Calu3 (cell line): ENCODE results near the gene XRCC3. TPM values are rescaled to one million over a fixed set of nuclear protein-coding genes. Genes with fewer than 3 reads are reported as not detected.

ENCODE experiments used
- BruUV-seq: library from RNA; stranded (reverse); fragments of 400-500 nt; replicated peaks from 2 replicates; lab custom pipeline; 2021; lab: Mats Ljungman, UMichigan
- CTCF ChIA-PET: fragments of 300-600 bp; sonication (Branson Sonifier 250); formaldehyde crosslinking; loops from one replicate; lab custom pipeline; 2022; ENCODE audit warnings: antibody characterized with exemption; lab: Charles Lee
- DNase-seq: peaks from one replicate; pipeline ENCODE4 v3.0.0; 2022
- H3K27ac Mint-ChIP-seq: one replicate; pipeline ENCODE4 v1.8.0; 2022; ENCODE audit warnings: mixed read lengths; ENCODE audit not compliant: unreplicated experiment
- H3K27me3 Mint-ChIP-seq: one replicate; pipeline ENCODE4 v1.8.0; 2022; ENCODE audit warnings: mixed read lengths; ENCODE audit not compliant: unreplicated experiment
- H3K36me3 Mint-ChIP-seq: one replicate; pipeline ENCODE4 v1.8.0; 2022; ENCODE audit warnings: mild to moderate bottlenecking, moderate library complexity, mixed read lengths; ENCODE audit not compliant: insufficient read depth, unreplicated experiment
- H3K4me1 Mint-ChIP-seq: one replicate; pipeline ENCODE4 v1.8.0; 2022; ENCODE audit warnings: mild to moderate bottlenecking, low read depth, mixed read lengths; ENCODE audit not compliant: unreplicated experiment
- H3K4me3 Mint-ChIP-seq: one replicate; pipeline ENCODE4 v1.8.0; 2022; ENCODE audit warnings: mild to moderate bottlenecking, low read depth, moderate library complexity, mixed read lengths; ENCODE audit not compliant: unreplicated experiment
- H3K9me3 Mint-ChIP-seq: one replicate; pipeline ENCODE4 v1.8.0; 2022; ENCODE audit warnings: low read depth, mixed read lengths; ENCODE audit not compliant: unreplicated experiment
- intact Hi-C: fragments of 100-400 bp; cut with micrococcal nuclease; formaldehyde crosslinking; loops from one replicate; pipeline ENCODE4 v1.10.0; 2022; ENCODE audit not compliant: unreplicated experiment
- total RNA-seq: library from RNA; stranded (reverse); gene quantifications from 2 replicates; pipeline ENCODE4 v1.2.3, GENCODE V29; 2022
- TF ChIP-seq, protein P1 (sequence below): fragments of 200-600 bp; IDR thresholded peaks from one replicate; pipeline ENCODE4 v1.8.0; 2022; ENCODE audit warnings: antibody characterized with exemption; ENCODE audit not compliant: unreplicated experiment

The XRCC3 gene
- total RNA-seq, 1 experiment from 2014 or later: 48.6 TPM

GRCh38 chr14:103735439-103735814, 20.2 kb upstream of the XRCC3 start:
- TF ChIP-seq, protein P1, sequence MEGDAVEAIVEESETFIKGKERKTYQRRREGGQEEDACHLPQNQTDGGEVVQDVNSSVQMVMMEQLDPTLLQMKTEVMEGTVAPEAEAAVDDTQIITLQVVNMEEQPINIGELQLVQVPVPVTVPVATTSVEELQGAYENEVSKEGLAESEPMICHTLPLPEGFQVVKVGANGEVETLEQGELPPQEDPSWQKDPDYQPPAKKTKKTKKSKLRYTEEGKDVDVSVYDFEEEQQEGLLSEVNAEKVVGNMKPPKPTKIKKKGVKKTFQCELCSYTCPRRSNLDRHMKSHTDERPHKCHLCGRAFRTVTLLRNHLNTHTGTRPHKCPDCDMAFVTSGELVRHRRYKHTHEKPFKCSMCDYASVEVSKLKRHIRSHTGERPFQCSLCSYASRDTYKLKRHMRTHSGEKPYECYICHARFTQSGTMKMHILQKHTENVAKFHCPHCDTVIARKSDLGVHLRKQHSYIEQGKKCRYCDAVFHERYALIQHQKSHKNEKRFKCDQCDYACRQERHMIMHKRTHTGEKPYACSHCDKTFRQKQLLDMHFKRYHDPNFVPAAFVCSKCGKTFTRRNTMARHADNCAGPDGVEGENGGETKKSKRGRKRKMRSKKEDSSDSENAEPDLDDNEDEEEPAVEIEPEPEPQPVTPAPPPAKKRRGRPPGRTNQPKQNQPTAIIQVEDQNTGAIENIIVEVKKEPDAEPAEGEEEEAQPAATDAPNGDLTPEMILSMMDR: no peak
- no TSS peak for BruUV-seq
- no peak overlapping the region for H3K27ac Mint-ChIP-seq
- intact Hi-C loops: no loop called here
- peaks cover 39% of the 10 kb centered on the region for H3K36me3 Mint-ChIP-seq
- H3K9me3 Mint-ChIP-seq: no peaks in the 10 kb centered on the region
- no peaks in the 10 kb centered on the region for H3K27me3 Mint-ChIP-seq
- CTCF ChIA-PET: no interaction called here
- H3K4me1 Mint-ChIP-seq: no peaks in the 10 kb centered on the region
- H3K4me3 Mint-ChIP-seq: no peak overlapping the region
- DNase-seq: no peak

GRCh38 chr14:103735022-103735421, 19.8 kb upstream of the XRCC3 start:
- TF ChIP-seq, protein P1: no peak
- no peaks in the 10 kb centered on the region for H3K9me3 Mint-ChIP-seq
- no TSS peak for BruUV-seq
- peaks cover 43% of the 10 kb centered on the region for H3K36me3 Mint-ChIP-seq
- no peaks in the 10 kb centered on the region for H3K27me3 Mint-ChIP-seq
- no peak for DNase-seq
- CTCF ChIA-PET: no interaction called here
- no peaks in the 10 kb centered on the region for H3K4me1 Mint-ChIP-seq
- intact Hi-C loops: no loop called here
- H3K27ac Mint-ChIP-seq: no peak overlapping the region
- no peak overlapping the region for H3K4me3 Mint-ChIP-seq

DNA sequence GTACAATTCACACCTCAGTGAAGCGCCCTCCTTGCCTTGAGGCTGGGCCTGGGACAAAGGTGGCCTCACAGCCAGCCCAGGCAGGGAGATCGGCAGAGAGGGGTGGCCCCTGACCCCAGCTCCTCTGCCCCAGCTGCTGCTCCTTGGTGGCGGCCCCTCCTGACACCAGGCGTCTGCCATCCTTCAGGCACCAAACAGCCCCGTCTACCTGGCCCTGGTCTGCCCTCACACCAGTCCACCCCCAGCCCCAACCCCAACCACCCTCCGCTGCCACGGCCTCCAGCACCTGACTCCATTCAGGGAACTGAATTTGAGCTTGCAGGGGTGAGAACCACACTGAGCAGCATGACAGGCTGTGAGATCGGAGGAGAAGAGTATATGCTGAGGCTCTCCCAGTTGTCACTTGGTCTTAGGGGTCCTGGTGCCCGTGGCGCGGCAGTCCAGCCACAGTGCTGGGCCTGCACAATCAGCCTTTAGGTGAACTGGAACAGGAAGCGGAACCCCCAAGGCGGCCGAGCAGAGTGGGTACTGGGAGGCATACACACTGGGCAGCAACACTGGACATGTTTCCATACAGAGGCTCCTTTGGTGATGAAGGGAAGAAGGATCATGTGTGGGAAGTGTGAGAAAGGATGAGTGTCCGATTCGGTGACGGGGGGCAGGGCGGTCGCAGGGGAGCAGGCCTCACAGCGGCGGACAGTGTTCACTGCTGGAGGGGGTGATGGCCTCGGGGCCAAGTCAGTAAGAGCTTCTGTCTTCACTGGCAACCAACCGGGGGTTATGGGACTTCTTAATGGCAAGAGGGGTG, 19.0 kb upstream of the XRCC3 start:
- H3K4me3 Mint-ChIP-seq: no peak overlapping the region
- TF ChIP-seq, protein P1: no peak
- no TSS peak for BruUV-seq
- no peaks in the 10 kb centered on the region for H3K27me3 Mint-ChIP-seq
- no peak for DNase-seq
- CTCF ChIA-PET: no interaction called here
- intact Hi-C loops: no loop called here
- peaks cover 47% of the 10 kb centered on the region for H3K36me3 Mint-ChIP-seq
- H3K9me3 Mint-ChIP-seq: no peaks in the 10 kb centered on the region
- no peak overlapping the region for H3K27ac Mint-ChIP-seq
- H3K4me1 Mint-ChIP-seq: no peaks in the 10 kb centered on the region

DNA sequence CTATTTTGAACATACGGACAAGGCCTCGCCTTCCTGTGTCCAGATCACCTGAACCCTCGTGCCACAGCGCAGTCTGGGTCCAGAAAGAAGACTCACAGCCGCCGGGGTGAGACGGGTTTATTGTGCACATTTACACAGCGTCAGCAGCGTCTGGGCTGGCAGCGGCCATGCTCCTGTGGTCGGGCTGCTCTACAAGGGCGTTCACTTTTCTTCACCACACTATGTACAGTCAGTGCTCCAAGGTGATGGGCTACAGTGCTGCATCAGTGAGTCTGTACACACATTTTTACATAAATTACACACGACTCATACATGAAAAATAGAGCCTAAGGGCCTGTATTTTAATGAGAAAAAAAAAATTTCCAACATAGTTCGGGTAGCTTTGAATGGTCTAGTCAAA, 18.4 kb upstream of the XRCC3 start:
- H3K27ac Mint-ChIP-seq: no peak overlapping the region

More for the DNA sequence above, 18.4 kb upstream of the XRCC3 start:
- no peaks in the 10 kb centered on the region for H3K27me3 Mint-ChIP-seq
- DNase-seq: no peak
- no TSS peak for BruUV-seq
- no peak overlapping the region for H3K4me3 Mint-ChIP-seq
- TF ChIP-seq, protein P1: no peak
- H3K9me3 Mint-ChIP-seq: no peaks in the 10 kb centered on the region
- intact Hi-C loops: no loop called here
- CTCF ChIA-PET: no interaction called here
- peaks cover 47% of the 10 kb centered on the region for H3K36me3 Mint-ChIP-seq
- H3K4me1 Mint-ChIP-seq: no peaks in the 10 kb centered on the region
